Stimulated activated CD4-positive, alpha-beta T cell treated with anti-CD3 and anti-CD28 coated beads, TNF-alpha, amount 100 ng/mL, for 24 hours (primary cell): ENCODE results near the gene CD164.
"Not testable (repeated sequence)": the region's sequence is repeated elsewhere in the genome, so short reads cannot be mapped to it uniquely, and the experiment has no call there.

ENCODE experiments used
- DNase-seq, 3 experiments: peaks; one replicate each; pipeline ENCODE4 v3.0.0-alpha.2; 2020; ENCODE audit warnings: low read depth in 3 of 3

The CD164 gene

DNA sequence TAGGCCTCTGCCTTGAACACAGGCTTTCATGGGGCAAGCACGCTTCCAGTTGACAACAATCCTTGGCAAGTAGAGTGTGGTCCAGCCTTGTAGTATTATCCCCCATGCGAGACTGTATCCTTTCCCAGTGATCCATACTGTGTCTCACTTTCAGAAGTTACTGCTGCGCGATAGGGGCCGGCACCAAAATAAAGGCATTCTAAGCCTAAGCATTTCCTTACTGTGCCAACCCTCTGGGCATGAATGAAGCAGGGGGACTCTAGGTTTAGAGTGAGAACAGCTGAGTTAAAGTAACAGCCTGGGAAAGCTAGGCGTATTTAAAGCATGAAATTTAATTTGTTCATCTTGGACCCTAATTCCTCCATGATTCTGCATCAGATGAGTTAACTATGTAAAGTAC, 39.4 kb downstream of the CD164 start:
- no peak for DNase-seq

GRCh38 chr6:109342506-109342905, 39.8 kb downstream of the CD164 start:
- DNase-seq = no peak

GRCh38 chr6:109340811-109341210, 41.5 kb downstream of the CD164 start:
- no peak for DNase-seq

GRCh38 chr6:109339906-109340678, 42.2 kb downstream of the CD164 start:
- no peak for DNase-seq

- no peak for DNase-seq
Observed at GRCh38 chr6:109336221-109336961, 45.9 kb downstream of the CD164 start.

DNA sequence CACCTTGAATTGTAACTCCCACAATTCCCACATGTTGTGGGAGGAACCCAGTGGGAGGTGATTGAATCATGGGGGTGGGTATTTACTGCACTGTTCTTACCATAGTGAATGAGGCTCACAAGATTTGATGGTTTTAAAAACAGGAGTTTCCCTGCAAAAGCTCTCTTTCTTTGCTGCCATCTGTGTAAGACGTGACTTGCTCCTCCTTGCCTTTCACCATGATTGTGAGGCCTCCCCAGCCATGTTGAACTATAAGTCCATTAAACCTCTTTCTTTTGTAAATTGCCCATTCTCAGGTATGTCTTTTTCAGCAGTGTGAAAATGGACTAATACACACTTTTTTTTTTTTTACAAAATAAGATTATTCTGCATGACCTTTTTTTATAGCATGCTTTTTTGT, 48.4 kb downstream of the CD164 start:
- DNase-seq = not testable (repeated sequence)

- no peak for DNase-seq
Observed at GRCh38 chr6:109332748-109333147, 49.5 kb downstream of the CD164 start.

DNA sequence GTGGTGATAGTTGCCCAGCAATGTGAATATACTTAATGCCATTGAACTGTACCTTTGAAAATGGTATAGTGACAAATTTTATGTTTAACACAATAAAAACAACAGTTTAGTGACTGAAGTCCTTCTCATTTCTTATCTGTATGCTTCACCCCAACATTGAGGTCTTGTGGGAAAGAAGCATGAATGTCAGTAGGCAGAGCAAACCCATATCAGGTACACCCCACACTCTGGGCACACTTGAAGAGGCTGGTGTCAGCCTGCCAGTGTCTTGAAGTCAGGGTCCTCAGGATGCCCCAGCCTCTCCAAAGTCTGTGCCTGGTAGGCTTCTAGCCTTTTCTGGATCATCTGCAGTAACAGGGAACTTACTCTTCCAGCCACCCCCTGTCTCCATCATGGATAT, 51.2 kb downstream of the CD164 start:
- DNase-seq = no peak

- DNase-seq = no peak
Observed at GRCh38 chr6:109330263-109330662, 52.0 kb downstream of the CD164 start.

- no peak for DNase-seq
Observed at GRCh38 chr6:109328629-109329028, 53.6 kb downstream of the CD164 start.

DNA sequence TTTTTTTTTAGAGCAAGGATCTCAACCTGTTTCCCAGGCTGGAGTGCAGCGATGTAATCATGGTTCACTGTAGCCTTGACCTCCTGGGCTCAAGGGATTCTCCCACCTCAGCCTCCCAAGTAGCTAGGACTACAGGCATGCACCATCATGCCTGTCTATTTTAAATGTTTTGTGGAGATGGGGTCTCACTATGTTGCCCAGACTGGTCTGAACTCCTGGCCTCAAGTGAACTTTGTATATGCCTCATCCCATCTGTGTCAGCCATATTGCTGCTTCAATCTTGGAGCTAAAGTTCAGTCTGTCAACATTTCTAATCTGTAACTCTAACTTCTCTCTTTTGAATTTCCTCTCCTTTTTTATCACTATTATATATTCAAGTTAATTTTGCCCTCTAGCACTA, 54.3 kb downstream of the CD164 start:
- no peak for DNase-seq

DNA sequence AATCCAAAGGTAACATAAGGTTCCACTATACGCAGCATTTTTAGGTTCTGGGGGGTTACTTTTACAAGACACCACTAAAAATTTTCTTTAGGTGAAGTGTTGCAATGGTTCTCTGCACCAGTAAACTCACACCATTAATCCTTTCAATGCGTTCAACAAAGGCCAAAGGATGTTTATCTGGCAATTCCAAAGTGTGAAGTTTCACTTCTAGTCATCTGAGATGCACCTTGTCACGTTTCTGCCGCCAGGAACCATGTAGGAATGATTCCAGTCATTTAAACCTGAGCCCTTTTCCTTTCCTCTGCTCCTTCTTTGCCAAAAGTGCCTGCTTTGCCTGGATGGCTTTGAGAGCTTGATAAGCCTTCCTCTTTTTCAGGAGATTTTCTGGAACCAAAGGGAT, 54.8 kb downstream of the CD164 start:
- no peak for DNase-seq

DNA sequence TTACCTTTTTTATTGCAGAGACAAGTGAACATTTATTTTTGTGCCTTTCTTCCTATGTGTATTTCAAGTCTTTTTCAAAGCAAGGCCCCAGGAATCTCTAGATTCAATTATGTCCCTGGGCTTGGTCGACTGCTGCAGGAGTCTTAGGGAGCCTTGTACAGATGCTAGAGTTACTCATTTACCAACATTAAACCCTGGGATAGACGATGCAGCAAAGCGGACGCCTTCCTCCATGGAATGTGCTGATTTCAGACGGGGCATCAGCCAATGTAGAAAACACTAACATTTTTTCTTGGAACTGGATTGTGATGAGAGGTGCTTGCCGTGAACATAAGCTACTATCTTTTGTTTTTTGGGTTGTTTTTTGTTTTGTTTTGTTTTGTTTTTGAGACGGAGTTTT, 55.9 kb downstream of the CD164 start:
- DNase-seq = no peak

GRCh38 chr6:109325400-109325801, 56.9 kb downstream of the CD164 start:
- DNase-seq = no peak

- no peak for DNase-seq
Observed at GRCh38 chr6:109323241-109323640, 59.0 kb downstream of the CD164 start.

GRCh38 chr6:109322825-109323224, 59.4 kb downstream of the CD164 start:
- DNase-seq = no peak

DNA sequence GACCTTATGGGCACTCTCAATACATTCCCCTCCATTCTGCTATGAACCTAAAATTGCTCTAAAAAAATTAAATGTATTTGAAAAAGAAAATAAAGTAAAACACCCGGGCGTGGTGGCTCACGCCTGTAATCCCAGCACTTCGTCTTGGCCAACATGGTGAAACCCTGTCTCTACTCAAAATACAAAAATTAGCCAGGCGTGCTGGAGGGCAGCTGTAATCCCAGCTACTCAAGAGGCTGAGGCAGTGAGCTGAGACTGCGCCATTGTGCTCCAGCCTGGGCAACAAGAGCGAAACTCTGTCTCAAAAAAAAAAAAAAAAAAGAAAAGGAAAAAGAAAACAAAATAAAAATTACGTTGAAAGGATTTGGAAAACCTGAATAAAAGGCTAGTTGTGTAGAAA, 60.5 kb downstream of the CD164 start:
- DNase-seq = no peak

DNA sequence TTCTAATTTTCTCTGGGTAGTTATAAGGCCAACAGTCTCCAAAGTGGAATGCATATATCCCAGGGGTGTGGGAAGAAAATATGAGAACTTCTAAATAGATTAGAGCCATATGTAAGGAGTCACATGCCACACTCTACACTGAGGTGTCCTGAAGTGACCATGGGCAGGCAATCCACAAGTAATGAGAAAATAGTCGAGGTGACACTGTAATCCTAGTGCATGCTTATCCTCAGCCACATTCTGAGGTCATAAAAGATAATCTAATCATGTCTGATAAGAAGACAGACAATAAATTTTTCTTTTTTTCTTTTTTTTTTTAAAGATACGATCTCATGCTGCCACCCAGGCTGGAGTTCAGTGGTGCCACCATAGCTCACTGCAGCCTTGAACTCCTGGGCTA, 62.2 kb downstream of the CD164 start:
- DNase-seq = no peak

DNA sequence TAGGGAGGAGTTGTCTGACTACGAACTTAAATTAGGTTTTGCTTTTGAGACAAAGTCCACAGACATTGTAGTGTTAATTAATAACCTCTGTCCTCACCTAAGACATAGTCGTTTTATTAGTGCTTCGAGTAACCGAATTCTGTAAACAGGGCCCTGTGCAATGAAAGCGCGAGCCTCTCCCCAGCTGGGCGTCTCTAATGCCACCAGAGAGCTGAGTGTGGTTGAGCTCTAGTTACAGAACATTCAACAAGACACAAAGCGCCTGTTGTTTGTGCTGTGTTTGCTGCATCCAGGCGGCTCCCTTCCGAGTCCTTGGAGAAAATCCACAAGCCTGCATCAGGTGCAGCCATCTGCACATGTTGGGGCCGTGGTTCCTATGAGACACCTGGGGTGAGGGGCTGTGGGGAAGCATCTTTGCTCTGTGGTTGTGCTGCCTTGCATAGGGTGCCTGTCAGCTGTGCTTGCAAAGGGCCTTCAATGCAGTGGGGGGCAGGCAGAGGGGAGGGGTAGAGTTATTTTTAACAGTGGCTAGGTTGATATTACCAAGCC, 63.9 kb downstream of the CD164 start:
- no peak for DNase-seq

DNA sequence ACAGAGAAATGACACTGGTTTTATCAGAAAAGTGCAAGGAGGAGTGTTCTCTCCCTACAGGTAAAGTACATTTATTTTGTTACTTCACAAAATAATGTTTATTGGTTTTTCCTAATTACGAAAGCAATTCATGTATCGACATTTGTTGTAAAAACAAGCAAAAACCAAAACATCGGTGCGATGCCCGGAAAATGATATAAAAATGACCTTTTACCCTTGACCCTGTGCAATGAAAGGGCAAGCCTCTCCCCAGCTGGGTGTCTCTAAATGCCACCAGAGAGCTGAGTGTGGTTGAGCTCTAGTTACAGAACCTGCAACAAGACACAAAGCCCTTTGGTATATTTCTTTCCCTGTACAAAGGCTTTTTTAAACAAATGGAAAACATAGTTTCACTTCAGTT, 65.4 kb downstream of the CD164 start:
- no peak for DNase-seq
